LNCaP clone FGC (cell line): Measurements from ENCODE around the gene LGALS14.

Source experiments
- DNase-seq: peaks from one replicate; pipeline ENCODE4 v3.0.0-alpha.2; 2011; ENCODE audit warnings: low read depth
- H3K4me3 ChIP-seq: 2 replicates; pipeline ENCODE4 v1.5.1; 2011; ENCODE audit warnings: mild to moderate bottlenecking, low read depth, low read length, control low read depth
- TF ChIP-seq, protein P1 (sequence below): IDR thresholded peaks from 2 replicates; pipeline ENCODE4 v1.5.1; 2012; ENCODE audit warnings: mild to moderate bottlenecking; ENCODE audit not compliant: control insufficient read depth, insufficient read depth; ENCODE audit errors: extremely low read depth

Gene LGALS14

DNA sequence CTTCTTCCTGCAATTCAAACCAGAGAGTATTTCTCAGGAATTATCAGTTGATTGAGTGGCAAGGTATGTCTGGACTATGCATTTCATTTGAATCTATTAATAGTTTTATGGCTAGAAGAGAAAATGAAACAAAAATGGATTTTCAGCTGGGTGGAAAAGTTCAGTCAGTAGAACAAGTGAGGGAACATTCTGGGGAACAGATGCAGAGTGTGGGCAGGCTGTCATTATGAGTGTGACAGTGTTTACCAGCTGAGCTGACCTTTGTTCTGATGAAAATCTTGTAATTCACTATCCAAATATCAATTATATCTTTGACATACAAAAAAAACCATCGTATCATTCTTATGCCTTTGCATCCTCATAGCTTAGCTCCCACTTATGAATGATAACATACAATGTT lies 36.1 kb downstream of the LGALS14 start:
- DNase-seq, result no peak
- TF ChIP-seq, protein P1, sequence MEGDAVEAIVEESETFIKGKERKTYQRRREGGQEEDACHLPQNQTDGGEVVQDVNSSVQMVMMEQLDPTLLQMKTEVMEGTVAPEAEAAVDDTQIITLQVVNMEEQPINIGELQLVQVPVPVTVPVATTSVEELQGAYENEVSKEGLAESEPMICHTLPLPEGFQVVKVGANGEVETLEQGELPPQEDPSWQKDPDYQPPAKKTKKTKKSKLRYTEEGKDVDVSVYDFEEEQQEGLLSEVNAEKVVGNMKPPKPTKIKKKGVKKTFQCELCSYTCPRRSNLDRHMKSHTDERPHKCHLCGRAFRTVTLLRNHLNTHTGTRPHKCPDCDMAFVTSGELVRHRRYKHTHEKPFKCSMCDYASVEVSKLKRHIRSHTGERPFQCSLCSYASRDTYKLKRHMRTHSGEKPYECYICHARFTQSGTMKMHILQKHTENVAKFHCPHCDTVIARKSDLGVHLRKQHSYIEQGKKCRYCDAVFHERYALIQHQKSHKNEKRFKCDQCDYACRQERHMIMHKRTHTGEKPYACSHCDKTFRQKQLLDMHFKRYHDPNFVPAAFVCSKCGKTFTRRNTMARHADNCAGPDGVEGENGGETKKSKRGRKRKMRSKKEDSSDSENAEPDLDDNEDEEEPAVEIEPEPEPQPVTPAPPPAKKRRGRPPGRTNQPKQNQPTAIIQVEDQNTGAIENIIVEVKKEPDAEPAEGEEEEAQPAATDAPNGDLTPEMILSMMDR, result no peak
- H3K4me3 ChIP-seq, result no peak overlapping the region

DNA sequence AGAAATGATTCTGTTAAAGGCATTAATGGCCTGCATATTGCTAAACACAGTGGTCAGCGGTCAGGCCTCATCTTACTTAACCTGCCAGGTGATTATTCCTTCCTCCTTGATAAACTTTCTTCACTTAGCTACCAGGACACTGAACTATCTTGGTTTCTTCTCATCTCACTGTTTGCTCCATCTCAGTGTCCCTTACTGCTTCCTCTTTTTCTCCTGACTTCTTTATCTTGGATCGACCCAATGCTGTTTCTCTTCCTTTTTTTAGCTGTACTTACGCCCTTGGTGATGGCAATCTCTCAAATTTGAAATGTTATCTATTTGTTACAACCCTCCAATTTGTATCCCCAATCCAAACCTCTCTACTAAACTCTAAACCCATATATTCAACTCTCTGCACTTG lies 41.4 kb downstream of the LGALS14 start:
- no peak for DNase-seq
- TF ChIP-seq, protein P1, result no peak
- no peak overlapping the region for H3K4me3 ChIP-seq

DNA sequence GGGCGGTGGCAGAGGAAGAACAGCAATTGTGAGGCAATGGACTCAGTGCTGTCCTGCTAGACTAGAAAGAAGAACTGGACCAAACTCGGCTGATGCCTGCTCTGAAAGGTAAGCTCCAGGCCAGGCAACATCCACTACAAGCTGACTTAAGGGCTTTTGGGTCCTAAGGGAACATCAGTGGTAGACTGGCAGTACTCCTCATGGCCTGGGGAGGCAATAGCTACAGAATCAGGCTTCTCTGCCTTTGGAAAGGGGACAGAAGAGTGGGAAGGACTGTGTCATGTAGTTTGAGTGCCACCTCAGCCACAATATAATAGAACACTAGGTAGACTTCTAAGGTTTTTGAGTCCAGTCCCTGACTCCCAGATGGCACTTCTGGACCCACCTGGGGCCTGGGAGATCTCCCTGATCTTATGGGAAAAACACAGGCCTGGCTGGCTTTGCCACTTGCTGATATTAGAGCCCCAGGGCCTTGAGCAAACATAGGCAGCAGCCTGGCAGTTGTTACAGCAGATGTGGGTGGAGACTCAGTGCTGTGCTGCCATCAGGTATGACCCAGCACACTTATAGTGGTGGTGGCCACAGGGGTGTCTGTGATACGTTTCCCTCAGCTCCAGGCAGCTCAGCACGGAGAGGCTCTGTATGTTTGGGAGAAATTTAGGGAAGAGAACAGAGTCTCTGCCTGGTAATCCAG lies 42.7 kb downstream of the LGALS14 start:
- TF ChIP-seq, protein P1, result no peak
- DNase-seq, result peak; percentile 10
- no peak overlapping the region for H3K4me3 ChIP-seq

DNA sequence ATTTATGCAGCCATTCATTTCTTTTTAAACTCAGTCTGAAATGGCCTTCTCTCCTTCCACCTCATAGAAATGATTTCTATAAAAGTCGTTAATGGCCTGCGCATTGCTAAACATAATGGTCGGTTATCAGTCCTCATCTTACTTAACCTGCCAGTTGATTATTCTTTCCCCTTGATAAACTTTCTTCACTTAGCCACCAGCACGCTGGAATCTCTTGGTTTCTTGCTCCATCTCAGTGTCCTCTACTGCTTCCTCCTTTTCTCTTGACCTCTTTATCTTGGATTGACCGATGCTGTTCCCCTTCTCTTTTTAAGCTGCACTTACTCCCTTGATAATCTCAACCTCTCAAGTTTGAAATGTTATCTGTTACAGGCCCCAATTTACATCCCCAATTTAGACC lies 45.7 kb downstream of the LGALS14 start:
- H3K4me3 ChIP-seq, result no peak overlapping the region
- TF ChIP-seq, protein P1, result no peak

DNA sequence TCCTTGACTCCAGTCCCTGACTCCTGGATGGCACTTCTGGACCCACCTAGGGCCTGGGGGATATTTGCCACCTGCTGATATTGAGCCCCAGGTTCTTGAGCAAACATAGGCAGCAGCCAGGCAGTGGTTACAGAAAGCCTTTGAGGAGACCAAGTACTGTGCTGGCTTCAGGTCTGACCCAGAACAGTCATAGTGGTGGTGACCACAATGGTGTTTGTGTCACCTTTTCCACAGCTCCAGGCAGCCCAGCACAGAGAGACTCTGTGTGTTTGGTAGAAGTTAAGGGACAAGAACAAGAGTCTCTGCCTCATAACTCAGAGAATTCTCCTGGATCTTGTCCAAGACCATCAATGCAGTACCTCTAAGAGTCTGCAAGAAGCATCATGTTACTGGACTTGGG lies 48.1 kb downstream of the LGALS14 start:
- DNase-seq, result no peak
- no peak overlapping the region for H3K4me3 ChIP-seq
- TF ChIP-seq, protein P1, result no peak

More for the DNA sequence above, 45.7 kb downstream of the LGALS14 start:
- no peak for DNase-seq

DNA sequence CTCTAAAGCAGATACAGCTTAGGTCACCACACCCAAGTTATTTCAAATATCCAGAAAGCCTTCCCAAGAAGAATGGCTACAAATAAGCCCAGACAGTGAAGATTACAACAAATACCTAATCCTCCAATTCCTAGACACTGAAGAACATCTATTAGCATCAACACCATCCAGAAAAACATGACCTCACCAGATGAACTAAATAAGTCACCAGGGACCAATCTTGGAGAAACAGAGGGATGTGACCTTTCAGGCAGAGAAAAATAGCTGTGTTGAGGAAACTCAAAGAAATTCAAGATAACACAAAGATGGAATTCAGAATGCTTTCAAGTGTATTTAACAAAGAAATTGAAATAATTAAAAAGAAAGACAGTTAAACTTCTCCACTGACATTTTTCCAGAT lies 48.5 kb downstream of the LGALS14 start:
- no peak for DNase-seq
- H3K4me3 ChIP-seq, result no peak overlapping the region
- TF ChIP-seq, protein P1, result no peak

DNA sequence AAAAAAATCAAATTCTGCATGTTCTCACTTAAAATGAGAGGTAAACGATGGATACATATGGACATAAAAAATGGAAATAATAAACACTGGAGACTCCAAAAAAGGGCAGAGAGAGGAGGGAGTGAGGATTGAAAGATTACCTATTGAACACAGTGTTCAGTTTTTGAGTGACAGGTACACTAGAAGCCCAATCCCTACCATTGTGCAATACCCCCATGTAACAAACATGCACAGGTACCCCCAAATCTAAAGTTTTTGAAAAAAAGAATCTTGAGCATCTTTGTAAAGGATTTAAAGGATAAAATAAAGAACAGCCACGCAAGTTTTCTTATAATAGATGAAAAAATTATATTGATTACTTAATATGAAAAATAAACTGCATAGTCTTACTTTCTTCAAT lies 50.3 kb downstream of the LGALS14 start:
- TF ChIP-seq, protein P1, result no peak
- no peak overlapping the region for H3K4me3 ChIP-seq
- DNase-seq, result no peak
